Measurements from ENCODE around the gene TMEM187. TPM values are rescaled to one million over a fixed set of nuclear protein-coding genes. Genes with fewer than 3 reads are reported as not detected.

TMEM187 gene
- total RNA-seq, 1 experiment from 2014 or later = 9.4 TPM

DNA sequence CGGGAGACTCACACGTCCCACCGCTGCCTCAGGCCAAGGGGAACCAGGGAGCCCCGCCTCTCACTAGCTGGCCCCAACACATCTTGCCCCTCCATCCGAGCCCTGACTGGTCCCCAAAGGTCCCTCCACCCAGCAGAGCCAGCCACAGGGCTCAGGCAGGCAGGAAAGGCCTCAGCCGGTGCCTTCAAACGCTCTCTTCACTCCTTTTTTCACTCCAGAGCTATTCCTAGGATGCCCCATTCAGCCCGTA, 45.0 kb upstream of the TMEM187 start:
- Mint-ChIP-seq H3K4me3 (ENCODE audit: low read depth, unreplicated experiment) (peak overlapping the region; percentile 70), H3K27ac (ENCODE audit: unreplicated experiment) (peak overlapping the region; percentile 11), H3K9me3 (ENCODE audit: low read depth, unreplicated experiment) (no peaks in the 10 kb centered on the region), H3K36me3 (ENCODE audit: insufficient read depth, unreplicated experiment) (peaks cover 43% of the 10 kb centered on the region), H3K27me3 (ENCODE audit: unreplicated experiment) (peaks cover 7% of the 10 kb centered on the region), H3K4me1 (ENCODE audit: low read depth, unreplicated experiment) (peaks cover 8% of the 10 kb centered on the region)
- BruUV-seq (replicated peaks) = TSS peak; percentile 57
- intact Hi-C loops (cut with micrococcal nuclease; ENCODE audit: unreplicated experiment) = no loop called here
- no peak for DNase-seq
- TF ChIP-seq, protein P1, sequence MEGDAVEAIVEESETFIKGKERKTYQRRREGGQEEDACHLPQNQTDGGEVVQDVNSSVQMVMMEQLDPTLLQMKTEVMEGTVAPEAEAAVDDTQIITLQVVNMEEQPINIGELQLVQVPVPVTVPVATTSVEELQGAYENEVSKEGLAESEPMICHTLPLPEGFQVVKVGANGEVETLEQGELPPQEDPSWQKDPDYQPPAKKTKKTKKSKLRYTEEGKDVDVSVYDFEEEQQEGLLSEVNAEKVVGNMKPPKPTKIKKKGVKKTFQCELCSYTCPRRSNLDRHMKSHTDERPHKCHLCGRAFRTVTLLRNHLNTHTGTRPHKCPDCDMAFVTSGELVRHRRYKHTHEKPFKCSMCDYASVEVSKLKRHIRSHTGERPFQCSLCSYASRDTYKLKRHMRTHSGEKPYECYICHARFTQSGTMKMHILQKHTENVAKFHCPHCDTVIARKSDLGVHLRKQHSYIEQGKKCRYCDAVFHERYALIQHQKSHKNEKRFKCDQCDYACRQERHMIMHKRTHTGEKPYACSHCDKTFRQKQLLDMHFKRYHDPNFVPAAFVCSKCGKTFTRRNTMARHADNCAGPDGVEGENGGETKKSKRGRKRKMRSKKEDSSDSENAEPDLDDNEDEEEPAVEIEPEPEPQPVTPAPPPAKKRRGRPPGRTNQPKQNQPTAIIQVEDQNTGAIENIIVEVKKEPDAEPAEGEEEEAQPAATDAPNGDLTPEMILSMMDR (IDR thresholded peaks at IDR 0.05; ENCODE audit: unreplicated experiment) = no peak
- CTCF ChIA-PET = interaction anchor here (1.1 kb wide), 1 partner anchor 17 kb away, joined by 4 read pairs; no protein-coding TSS in a partner anchor

DNA sequence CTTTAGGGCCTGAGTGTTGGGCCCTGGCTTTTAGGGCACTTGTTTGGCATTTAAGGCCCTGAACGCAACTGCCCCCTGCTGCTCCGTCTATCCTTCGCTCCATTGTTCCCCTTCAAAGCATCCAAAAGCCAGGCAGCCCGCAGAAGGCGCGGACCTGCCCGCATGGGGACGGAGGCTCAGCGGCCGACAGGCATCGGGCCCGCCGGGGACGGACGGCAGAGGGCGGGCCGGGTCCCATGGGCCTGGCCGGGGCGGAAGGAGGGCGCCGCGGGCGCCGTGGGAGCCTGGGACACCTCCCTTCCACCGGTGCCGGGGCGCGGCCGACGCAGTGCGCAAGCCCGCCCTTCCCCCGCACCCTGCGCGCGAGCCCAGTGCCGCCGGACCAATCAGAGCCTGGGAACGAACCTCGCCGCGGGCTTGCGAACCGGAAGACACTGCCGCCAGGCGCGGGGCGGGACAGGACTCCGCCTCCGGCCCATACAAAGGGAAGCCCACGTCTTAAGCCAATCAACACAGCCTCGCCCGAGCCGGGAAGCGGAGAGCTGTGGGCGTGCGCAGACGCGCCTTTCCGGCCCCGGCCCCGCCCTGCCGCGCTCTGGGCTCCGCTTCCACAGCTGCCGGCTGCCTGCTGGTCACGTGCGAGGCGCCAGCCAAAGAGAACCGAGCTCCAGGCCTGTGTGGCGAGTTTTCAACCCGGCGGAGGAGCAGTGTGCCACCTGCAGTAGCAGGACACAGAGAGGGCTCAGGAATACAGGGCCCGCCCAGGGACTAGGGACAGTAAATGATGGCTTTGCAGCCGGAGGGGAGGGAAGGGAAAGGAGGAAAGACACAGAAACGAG, 44.4 kb upstream of the TMEM187 start:
- H3K4me3 Mint-ChIP-seq (ENCODE audit: low read depth, unreplicated experiment) = peak overlapping the region; percentile 70
- no peaks in the 10 kb centered on the region for H3K9me3 Mint-ChIP-seq (ENCODE audit: low read depth, unreplicated experiment)
- H3K36me3 Mint-ChIP-seq (ENCODE audit: insufficient read depth, unreplicated experiment) = peaks cover 44% of the 10 kb centered on the region
- peak; percentile 96 for DNase-seq
- TF ChIP-seq, protein P1 (IDR thresholded peaks at IDR 0.05; ENCODE audit: unreplicated experiment) = no peak
- H3K4me1 Mint-ChIP-seq (ENCODE audit: low read depth, unreplicated experiment) = peaks cover 8% of the 10 kb centered on the region
- H3K27ac Mint-ChIP-seq (ENCODE audit: unreplicated experiment) = peak overlapping the region; percentile 11
- no TSS peak for BruUV-seq (replicated peaks)
- peaks cover 1% of the 10 kb centered on the region for H3K27me3 Mint-ChIP-seq (ENCODE audit: unreplicated experiment)
- intact Hi-C loops (cut with micrococcal nuclease; ENCODE audit: unreplicated experiment) = no loop called here
- CTCF ChIA-PET = interaction anchor here (0.7 to 1.1 kb wide), 3 partner anchors 17 to 261 kb away, joined by 4 to 6 read pairs (median 6); no protein-coding TSS in a partner anchor

DNA sequence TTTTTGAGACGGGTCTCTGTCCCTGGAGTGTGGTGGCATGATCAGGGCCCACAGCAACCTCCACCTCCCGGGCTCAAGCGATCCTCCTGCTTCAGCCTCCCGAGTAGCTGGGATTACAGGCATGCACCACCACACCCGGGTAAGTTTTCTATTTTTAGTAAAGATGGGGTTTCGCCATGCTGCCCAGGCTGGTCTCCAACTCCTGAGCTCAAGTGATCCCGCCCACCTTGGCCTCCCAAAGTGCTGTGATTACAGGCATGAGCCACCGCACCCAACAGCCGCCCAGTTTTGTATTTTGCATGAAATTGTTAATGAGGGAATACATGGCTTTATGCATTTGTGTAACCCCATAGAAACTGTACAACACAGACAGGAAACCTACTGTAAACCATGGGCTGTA, 43.7 kb upstream of the TMEM187 start:
- Mint-ChIP-seq H3K4me1 (ENCODE audit: low read depth, unreplicated experiment) (peaks cover 8% of the 10 kb centered on the region), H3K36me3 (ENCODE audit: insufficient read depth, unreplicated experiment) (peaks cover 47% of the 10 kb centered on the region), H3K9me3 (ENCODE audit: low read depth, unreplicated experiment) (no peaks in the 10 kb centered on the region), H3K4me3 (ENCODE audit: low read depth, unreplicated experiment) (peak overlapping the region; percentile 70), H3K27me3 (ENCODE audit: unreplicated experiment) (no peaks in the 10 kb centered on the region), H3K27ac (ENCODE audit: unreplicated experiment) (peak overlapping the region; percentile 11)
- DNase-seq = no peak
- BruUV-seq (replicated peaks) = TSS peak; percentile 26
- CTCF ChIA-PET = interaction anchor here (0.9 kb wide), 1 partner anchor 18 kb away, joined by 6 read pairs; no protein-coding TSS in a partner anchor
- TF ChIP-seq, protein P1 (IDR thresholded peaks at IDR 0.05; ENCODE audit: unreplicated experiment) = no peak
- intact Hi-C loops (cut with micrococcal nuclease; ENCODE audit: unreplicated experiment) = no loop called here

DNA sequence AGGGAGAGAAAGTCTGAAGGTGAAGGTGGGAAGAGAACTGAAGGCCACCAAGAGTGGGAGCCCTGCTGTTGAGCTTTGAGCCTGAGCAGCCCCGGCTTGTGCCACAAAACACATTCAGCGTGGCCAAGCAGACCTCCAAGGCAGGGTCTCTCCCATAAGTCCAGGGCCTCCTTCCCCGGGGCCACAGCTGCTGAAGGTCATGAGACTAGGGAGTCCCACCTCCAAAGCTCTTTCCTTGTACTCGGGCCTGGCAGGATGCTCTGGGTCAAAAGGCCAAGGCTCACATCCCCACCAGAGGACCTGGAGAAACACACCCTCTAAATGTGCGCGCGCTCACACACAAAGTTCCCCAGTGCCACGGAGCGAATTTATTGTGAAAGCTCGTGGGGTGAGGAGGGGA, 43.0 kb upstream of the TMEM187 start:
- Mint-ChIP-seq H3K4me1 (ENCODE audit: low read depth, unreplicated experiment) (peaks cover 8% of the 10 kb centered on the region), H3K36me3 (ENCODE audit: insufficient read depth, unreplicated experiment) (peaks cover 54% of the 10 kb centered on the region), H3K27ac (ENCODE audit: unreplicated experiment) (no peak overlapping the region), H3K27me3 (ENCODE audit: unreplicated experiment) (no peaks in the 10 kb centered on the region), H3K4me3 (ENCODE audit: low read depth, unreplicated experiment) (no peak overlapping the region), H3K9me3 (ENCODE audit: low read depth, unreplicated experiment) (no peaks in the 10 kb centered on the region)
- BruUV-seq (replicated peaks) = no TSS peak
- TF ChIP-seq, protein P1 (IDR thresholded peaks at IDR 0.05; ENCODE audit: unreplicated experiment) = no peak
- CTCF ChIA-PET = no interaction called here
- no peak for DNase-seq
- intact Hi-C loops (cut with micrococcal nuclease; ENCODE audit: unreplicated experiment) = no loop called here
